T-helper 1 cell treated with Interleukin-12 subunit alpha and Interleukin-12 subunit beta and Interleukin-4 antibody, amounts not matched to agents 30 μg/mL and 1 μg/mL, for 36 hours (primary cell): ENCODE measurements around the gene SHCBP1L.

ENCODE experiments used
- H3K27ac Mint-ChIP-seq: one replicate; pipeline ENCODE4 v1.8.0; 2021; ENCODE audit warnings: mild to moderate bottlenecking, mixed read lengths
- H3K27me3 Mint-ChIP-seq: one replicate; pipeline ENCODE4 v1.8.0; 2021; ENCODE audit warnings: low read depth, mixed read lengths
- H3K36me3 Mint-ChIP-seq: one replicate; pipeline ENCODE4 v1.8.0; 2021; ENCODE audit warnings: low read depth, mixed read lengths
- H3K4me1 Mint-ChIP-seq: one replicate; pipeline ENCODE4 v1.8.0; 2021; ENCODE audit warnings: low read depth, mixed read lengths
- H3K4me3 Mint-ChIP-seq: one replicate; pipeline ENCODE4 v1.8.0; 2021; ENCODE audit warnings: mild to moderate bottlenecking, moderate library complexity, mixed read lengths
- H3K9me3 Mint-ChIP-seq: one replicate; pipeline ENCODE4 v1.8.0; 2021; ENCODE audit warnings: mixed read lengths

Gene SHCBP1L

DNA sequence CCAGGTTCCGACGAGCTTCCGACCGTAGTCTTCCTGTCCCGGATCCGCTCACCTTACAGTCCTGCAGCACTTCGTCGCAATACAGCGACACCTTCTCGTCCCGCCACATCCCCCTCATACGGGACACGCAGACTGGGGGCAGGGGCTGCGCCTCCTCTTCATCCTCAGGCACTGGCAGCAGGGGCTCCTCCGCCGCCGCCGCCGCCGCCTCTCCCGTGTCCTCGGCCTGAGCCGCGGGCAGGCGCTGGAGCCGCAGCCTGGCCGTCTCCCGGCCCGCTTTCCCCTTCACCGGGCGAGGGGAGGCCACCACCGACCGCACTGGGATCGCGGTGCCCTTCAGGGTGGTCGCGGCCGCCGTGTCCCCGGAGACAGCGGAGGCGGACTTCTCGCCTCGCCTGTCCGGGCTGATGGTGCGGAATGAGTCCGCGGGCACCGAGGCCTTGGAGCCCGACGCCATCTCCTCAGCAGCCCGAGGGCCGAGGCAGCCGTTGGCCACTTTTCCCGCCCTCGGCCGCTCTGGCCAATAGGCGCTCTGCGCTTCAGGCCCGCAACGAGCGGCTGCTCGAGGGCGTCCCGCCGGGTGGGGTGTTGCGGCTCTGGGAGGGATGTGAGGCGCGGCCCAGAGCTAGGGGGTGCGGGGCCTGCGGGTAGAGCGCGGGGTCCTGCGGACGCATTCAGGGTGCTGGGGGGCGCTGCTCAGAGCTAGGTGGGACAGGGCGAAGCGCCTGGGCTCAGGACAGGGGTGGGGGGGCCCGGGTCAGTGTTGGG lies at the start of gene SHCBP1L:
Gene SHCBP1L, minus strand, starts transcription at position 490 of the 768 bp plus-strand sequence. Its CDS starts 33 bp downstream, at position 457.
- H3K4me3 Mint-ChIP-seq, result no peak within 1 kb of the TSS
- H3K9me3 Mint-ChIP-seq, result no peaks in the 10 kb centered on the region
- no peaks in the 10 kb centered on the region for H3K36me3 Mint-ChIP-seq
- no peaks in the 10 kb centered on the region for H3K4me1 Mint-ChIP-seq
- no peak within 1 kb of the TSS for H3K27ac Mint-ChIP-seq
- H3K27me3 Mint-ChIP-seq, result peaks cover 23% of the 10 kb centered on the region

DNA sequence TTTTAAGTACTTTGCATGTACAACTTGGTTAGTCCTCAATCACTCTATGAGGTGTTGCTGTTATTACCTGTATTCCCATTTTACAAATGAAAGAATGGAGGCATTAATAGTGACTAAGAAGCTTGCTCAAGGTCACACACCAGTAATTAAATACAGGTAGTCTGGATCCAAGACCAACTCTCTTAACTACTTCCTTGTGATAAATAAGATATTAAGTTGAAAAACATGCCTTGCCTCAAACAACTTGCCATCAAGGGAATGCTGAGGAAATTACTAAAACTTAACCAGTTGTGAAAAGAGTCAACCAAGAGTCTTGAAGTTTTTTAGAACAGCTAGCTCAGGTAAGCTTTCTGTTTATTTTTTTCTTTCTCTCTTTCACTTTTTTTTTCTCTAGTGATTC lies 49.3 kb upstream of the SHCBP1L start:
- peaks cover 44% of the 10 kb centered on the region for H3K27me3 Mint-ChIP-seq
- H3K27ac Mint-ChIP-seq, result no peak overlapping the region
- no peaks in the 10 kb centered on the region for H3K36me3 Mint-ChIP-seq
- H3K4me1 Mint-ChIP-seq, result no peaks in the 10 kb centered on the region
- peaks cover 3% of the 10 kb centered on the region for H3K9me3 Mint-ChIP-seq
- no peak overlapping the region for H3K4me3 Mint-ChIP-seq

DNA sequence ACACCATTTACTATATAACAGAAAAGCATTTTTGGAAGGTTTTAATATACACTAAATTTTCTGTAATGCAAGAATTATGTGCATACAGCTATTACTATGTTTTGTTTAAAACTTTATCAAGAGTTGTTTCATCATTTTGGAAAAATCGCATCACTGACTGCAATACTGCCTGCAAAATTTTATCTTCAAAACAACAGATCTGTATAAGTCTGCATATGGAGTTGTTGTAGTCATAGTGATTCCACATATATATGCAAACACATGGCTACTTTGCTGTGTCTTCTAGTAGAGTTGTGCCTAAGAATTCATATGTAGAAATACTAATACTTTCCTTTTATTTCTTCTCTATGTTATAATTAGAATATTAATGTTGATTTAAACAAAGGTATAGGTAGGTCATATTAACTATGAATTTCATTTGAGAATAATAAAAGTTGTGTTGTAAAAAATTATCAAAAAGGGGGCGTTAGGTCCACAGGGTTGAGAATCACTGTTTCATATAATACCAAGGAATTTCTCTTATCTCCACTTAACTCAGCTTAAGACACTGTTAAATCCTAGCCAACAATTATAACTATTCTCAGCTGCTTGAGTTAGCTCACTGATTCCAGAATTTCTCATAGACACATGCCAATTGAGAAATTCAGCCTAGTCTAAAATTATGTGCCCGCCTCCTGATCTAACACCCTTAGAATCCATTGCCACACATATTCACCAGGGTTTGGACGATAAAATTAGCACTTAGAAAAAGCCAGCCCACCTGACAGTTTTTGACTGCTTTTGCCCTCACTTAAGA lies 47.4 kb upstream of the SHCBP1L start:
- H3K9me3 Mint-ChIP-seq, result no peaks in the 10 kb centered on the region
- no peak overlapping the region for H3K27ac Mint-ChIP-seq
- peaks cover 50% of the 10 kb centered on the region for H3K27me3 Mint-ChIP-seq
- H3K4me1 Mint-ChIP-seq, result no peaks in the 10 kb centered on the region
- H3K36me3 Mint-ChIP-seq, result no peaks in the 10 kb centered on the region
- H3K4me3 Mint-ChIP-seq, result no peak overlapping the region

DNA sequence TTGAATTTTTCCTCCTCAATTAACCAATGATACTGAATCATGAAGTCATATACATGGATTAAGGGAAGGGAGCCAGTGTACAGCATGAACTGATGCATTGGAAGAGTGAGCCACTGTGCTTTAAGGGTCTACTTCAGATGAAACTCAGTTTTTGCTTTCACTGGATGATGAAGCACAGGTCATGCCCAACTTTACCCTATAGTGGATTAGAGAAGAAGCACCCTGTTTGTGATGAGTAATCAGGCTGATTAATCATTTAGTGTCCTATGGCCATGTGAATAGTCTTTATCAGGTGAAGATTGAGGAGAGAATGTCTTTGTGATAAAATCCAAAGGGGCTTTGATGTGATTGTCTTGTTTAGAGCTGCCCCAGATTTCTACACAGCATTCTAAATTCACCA lies 45.5 kb upstream of the SHCBP1L start:
- Mint-ChIP-seq H3K4me3 (no peak overlapping the region), H3K27ac (no peak overlapping the region), H3K27me3 (peaks cover 43% of the 10 kb centered on the region), H3K4me1 (no peaks in the 10 kb centered on the region), H3K36me3 (no peaks in the 10 kb centered on the region), H3K9me3 (no peaks in the 10 kb centered on the region)

DNA sequence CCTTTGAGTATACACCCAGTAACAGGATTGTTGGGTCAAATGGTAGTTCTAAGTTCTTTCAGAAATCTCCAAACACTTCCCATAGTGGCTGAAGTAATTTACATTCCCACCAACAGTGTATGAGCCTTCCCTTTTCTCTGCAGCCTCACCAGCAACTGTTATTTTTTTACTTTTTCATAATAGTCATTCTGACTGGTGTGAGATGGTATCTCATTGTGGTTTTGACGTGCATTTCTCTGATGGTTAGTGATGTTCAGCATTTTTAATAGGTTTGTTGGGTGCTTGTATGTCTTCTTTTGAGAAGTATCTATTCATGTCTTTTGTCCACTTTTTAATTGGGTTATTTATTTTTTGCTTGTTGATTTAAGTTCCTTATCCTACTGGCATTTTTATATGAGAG lies 43.9 kb upstream of the SHCBP1L start:
- Mint-ChIP-seq H3K27me3 (peaks cover 41% of the 10 kb centered on the region), H3K9me3 (no peaks in the 10 kb centered on the region), H3K4me3 (no peak overlapping the region), H3K4me1 (no peaks in the 10 kb centered on the region), H3K27ac (no peak overlapping the region), H3K36me3 (no peaks in the 10 kb centered on the region)

DNA sequence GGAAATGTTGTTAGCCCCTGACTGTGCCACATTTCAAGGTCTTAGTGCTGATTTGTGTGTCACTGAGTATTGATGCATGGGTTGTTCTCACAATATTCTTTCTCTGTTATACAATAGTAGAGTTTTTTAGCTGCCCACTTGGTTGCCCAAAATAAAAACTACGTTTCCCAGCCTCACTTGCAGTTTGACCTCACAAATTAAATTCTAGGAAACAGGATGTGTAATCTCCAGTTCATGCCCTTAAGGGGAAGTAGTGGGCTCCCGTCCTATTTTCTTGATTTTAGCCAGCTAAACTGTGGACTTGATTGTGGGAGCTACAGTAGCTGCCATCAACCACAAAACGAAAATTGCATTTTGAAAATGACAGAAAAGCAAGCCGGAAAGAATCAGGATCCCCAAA lies 42.9 kb upstream of the SHCBP1L start:
- no peak overlapping the region for H3K27ac Mint-ChIP-seq
- peaks cover 33% of the 10 kb centered on the region for H3K27me3 Mint-ChIP-seq
- H3K4me3 Mint-ChIP-seq, result no peak overlapping the region
- no peaks in the 10 kb centered on the region for H3K9me3 Mint-ChIP-seq
- H3K36me3 Mint-ChIP-seq, result no peaks in the 10 kb centered on the region
- H3K4me1 Mint-ChIP-seq, result no peaks in the 10 kb centered on the region

DNA sequence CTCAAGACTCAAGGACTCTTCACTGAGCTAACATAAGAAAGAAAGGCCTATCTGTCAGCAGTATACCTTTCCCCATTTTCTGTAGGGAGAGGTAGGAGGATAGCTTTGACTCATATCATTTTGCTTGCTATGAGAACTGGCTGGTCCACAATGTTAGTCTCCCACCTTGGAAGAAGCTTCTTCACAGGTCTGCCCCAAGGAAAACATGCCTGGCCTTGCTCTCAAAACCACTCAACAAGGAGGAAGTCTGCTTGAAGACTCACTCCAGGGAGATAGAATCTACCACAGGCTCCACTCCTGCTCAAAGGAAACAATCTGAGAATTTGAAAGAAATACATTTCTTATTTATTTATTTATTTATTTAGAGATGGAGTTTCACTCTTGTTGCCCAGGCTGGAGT lies 40.8 kb upstream of the SHCBP1L start:
- peaks cover 30% of the 10 kb centered on the region for H3K27me3 Mint-ChIP-seq
- H3K4me3 Mint-ChIP-seq, result no peak overlapping the region
- H3K4me1 Mint-ChIP-seq, result no peaks in the 10 kb centered on the region
- no peaks in the 10 kb centered on the region for H3K36me3 Mint-ChIP-seq
- H3K9me3 Mint-ChIP-seq, result no peaks in the 10 kb centered on the region
- H3K27ac Mint-ChIP-seq, result no peak overlapping the region

DNA sequence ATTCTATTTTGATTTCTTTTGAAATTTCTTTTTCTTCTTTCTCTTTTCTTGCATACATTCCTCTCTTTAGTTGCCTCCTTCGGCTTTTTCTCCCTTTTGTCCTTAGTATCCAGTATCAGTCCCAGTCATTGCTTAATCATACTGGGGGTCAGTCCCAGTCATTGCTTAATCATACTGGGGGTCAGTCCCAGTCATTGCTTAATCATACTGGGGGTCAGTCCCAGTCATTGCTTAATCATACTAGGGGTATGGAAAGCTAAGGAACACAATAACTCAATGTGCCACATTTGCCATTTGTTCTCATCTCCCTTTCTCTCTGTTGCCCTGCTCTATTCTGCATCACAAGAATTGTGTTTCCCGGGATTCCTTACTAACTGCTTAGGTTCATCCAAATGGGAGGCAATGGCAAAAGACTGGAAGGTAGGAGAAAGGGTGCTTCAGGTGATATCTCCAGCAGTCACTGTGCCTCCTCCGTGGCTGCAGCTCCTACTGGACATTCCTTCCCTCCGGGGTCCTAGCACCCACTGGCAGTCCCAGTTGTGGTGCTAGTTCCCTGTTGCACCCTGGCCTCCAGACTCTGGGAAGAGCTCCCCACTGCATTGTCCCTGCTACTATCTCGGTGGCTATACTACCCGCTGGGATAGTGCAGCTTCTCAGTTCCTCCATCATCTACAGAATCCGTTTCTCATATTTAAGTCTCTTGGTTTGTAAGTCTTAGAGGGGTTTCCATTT lies 37.6 kb upstream of the SHCBP1L start:
- Mint-ChIP-seq H3K9me3 (no peaks in the 10 kb centered on the region), H3K4me1 (no peaks in the 10 kb centered on the region), H3K27me3 (peaks cover 25% of the 10 kb centered on the region), H3K27ac (no peak overlapping the region), H3K4me3 (no peak overlapping the region), H3K36me3 (no peaks in the 10 kb centered on the region)

DNA sequence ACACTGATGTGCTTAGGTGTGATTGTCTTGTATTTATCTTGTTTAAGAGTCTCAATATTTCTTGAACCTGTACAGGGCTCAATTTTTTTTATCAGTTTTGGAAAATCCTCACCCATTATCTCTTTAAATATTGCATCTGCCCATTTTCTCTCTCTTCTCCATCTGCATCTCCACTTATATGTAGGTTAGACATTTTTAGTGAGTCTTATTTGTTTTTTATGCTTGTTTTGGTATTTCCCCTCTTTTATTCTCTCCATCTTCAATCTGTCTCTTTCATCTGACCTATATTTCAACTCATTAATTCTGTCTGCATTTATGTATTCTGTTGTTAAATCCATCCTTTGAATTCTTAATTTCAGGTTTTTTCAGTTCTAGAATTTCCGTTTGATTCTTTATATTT lies 32.9 kb upstream of the SHCBP1L start:
- Mint-ChIP-seq H3K27ac (no peak overlapping the region), H3K9me3 (peaks cover 3% of the 10 kb centered on the region), H3K4me3 (no peak overlapping the region), H3K36me3 (no peaks in the 10 kb centered on the region), H3K4me1 (no peaks in the 10 kb centered on the region), H3K27me3 (peaks cover 18% of the 10 kb centered on the region)

DNA sequence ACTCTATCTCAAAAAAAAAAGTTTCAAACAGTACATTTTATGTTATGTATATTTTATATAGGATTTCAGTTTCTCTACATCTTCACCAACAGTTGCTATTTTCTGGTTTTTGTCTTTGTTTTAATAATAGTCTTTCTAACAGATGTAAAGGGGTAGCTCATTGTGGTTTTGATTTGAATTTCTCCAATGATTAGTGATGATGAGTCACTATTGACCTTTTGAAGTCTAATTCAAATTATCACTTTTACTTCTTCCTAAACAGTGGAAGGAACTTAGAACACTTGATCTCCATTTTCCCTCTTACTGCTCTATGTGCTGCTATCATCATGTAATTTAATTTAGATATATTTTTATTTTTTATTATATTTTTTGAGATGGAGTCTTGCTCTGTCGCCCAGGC lies 31.7 kb upstream of the SHCBP1L start:
- Mint-ChIP-seq H3K27ac (no peak overlapping the region), H3K9me3 (peaks cover 3% of the 10 kb centered on the region)

DNA sequence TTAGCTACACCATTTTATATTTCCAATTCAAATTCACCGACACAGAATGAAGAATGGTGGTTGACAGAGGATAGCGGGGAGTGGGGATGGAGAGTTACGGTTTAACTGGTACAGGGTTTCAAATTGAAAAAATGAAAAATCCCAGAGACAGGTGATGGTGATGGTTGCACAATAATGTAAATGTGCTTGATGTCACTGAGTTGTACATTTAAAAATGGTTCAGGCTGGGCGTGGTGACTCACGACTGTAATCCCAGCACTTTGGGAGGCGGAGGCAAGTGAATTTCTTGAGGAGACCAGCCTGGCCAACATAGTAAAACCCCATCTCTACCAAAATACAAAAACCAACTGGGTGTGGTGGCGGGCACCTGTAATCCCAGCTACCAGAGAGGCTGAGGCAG lies 31.2 kb upstream of the SHCBP1L start:
- Mint-ChIP-seq H3K4me1 (no peaks in the 10 kb centered on the region), H3K4me3 (no peak overlapping the region), H3K27ac (no peak overlapping the region), H3K36me3 (no peaks in the 10 kb centered on the region), H3K9me3 (peaks cover 3% of the 10 kb centered on the region), H3K27me3 (peaks cover 10% of the 10 kb centered on the region)

More for the DNA sequence above, 31.7 kb upstream of the SHCBP1L start:
- Mint-ChIP-seq H3K27me3 (peaks cover 10% of the 10 kb centered on the region), H3K36me3 (no peaks in the 10 kb centered on the region), H3K4me3 (no peak overlapping the region), H3K4me1 (no peaks in the 10 kb centered on the region)

DNA sequence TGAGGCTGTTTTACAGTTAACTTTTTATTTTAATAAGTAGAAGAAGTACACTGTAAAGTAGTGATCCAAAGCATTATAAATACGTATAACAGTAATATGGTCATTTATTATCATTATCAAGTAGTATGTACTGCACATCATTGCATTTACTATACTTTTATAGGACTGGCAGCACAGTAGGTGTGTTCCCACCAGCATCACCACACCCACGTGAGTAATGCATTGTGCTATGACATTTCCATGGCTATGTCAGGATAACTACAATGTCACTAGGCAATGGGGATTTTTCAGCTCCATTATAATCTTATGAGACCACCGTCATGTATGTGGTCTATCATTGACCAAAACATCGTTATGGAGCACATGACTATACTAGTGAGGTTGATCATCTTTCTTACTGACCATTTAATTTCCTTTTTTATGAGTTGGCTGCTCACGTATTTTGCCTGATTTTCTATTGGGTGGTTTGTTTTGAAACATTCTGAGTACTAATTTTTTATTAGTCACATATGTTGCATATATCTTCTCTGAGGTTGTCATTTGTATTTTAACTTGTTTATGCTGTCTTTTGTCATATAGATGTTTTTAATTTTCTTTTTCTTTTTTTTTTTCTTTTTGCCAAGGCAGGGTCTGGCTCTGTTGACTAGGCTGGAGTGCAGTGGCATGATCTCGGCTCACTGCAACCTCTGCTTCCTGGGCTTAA lies 25.3 kb upstream of the SHCBP1L start:
- Mint-ChIP-seq H3K27ac (no peak overlapping the region), H3K27me3 (peaks cover 5% of the 10 kb centered on the region), H3K9me3 (no peaks in the 10 kb centered on the region), H3K36me3 (no peaks in the 10 kb centered on the region), H3K4me1 (no peaks in the 10 kb centered on the region), H3K4me3 (no peak overlapping the region)

DNA sequence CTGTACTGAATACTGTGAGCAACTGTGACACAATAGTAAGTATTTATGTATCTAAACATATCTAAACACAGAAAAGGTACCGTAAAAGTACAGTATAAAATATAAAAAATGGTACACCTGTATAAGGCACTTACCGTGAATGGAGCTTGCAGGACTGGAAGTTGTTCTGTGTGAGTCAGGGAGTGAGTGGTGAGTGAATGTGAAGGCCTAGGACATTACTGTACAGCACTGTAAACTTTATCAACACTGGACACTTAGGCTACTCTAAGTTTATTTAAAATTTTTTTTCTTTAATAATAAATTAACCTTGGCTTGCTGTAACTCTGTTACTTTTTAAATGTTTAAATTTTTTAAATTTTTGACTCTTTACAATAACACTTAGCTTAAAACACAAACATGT lies 24.5 kb upstream of the SHCBP1L start:
- H3K27me3 Mint-ChIP-seq, result peaks cover 5% of the 10 kb centered on the region
- no peak overlapping the region for H3K27ac Mint-ChIP-seq
- no peak overlapping the region for H3K4me3 Mint-ChIP-seq
- H3K4me1 Mint-ChIP-seq, result no peaks in the 10 kb centered on the region
- no peaks in the 10 kb centered on the region for H3K9me3 Mint-ChIP-seq
- no peaks in the 10 kb centered on the region for H3K36me3 Mint-ChIP-seq

DNA sequence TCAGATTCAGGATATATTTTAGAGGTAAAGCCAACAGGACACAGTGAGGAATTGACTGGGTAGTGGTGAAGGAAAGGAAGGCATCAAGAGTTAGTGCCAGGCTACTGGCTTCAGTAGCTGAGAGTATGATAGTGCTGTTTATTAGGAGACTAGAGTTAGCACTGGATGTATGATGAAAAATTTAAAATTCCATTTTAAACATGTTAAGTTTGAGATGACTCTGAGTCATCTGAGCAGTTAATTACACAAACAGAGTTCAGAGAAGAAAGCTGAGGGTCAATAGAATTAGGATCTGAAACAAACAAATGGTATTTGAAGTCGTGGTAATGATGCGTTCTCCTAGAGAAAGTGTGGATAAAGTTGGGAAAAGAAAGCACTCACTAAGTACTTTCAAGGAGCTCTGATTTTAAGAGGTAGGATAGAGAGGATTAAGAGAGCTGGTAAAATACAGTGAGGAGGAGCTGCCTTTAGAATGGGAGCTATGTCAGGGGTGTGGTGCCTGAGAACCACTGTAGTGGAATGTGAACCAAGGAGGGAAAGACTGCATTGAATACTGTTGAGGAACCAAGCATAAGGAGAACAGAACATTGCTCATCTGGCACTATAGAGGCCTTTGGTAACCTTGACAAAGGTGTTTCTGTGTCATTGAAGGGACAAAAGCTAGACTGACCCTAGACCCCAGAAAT lies 21.7 kb upstream of the SHCBP1L start:
- Mint-ChIP-seq H3K27me3 (peaks cover 14% of the 10 kb centered on the region), H3K4me3 (no peak overlapping the region), H3K4me1 (no peaks in the 10 kb centered on the region), H3K9me3 (no peaks in the 10 kb centered on the region), H3K27ac (no peak overlapping the region), H3K36me3 (no peaks in the 10 kb centered on the region)
